Measurements from ENCODE around the gene TMEM269.

TMEM269 gene

DNA sequence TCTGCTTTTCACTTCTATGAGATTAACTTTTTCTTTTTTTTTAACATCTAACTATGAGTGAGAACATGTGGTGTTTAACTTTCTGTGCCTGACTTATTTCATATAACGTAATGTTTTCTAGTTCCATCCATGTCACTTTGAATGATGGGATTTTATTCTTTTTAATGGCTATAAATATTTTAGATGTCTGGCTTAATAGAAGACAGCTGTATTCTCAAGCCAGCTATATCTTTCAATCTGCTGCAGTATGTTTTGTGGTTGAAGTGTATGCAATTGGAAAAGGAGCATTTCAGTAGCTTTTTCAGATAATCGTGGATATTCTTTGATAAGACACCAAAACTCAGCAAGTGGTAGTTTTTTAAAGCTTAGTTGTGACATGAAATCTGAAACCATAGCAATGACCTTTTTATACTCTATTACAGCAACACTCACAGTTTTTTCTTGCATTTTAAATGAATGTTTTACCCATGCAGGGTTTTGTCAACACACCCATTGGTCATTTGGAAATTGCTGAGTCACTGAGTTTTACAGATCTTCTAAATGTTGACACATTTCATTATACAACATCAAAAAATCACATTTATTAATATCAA is 38.1 kb downstream of the TMEM269 start:
- DNase-seq (ENCODE audit: low spot score) = no peak

DNA sequence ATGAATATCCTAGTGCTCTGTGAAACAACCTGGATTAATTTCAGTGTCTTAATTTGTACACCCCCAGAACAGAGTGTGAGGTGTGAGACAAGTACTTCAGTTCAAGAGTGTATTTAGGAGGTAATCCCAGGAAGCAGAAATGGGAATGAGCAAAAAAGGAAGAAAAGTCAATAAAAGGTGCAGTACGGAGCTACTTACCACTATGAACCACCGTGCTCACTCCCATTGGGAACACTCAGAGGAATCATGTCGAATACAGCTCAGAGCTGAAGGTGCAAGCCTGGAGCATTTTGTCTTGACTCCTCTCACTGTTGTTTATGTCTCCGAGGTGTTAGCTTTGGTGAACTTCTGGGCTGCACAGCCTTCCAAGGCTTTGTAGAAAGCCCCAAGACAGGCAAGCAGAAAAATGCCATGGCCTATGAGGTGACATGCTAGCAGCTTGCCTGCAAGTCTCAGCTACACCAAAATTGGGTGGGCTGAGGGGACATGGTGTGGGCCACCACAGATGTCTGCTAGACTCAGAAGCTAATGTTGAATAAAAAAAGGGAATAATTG is 39.8 kb downstream of the TMEM269 start:
- DNase-seq (ENCODE audit: low spot score) = no peak

DNA sequence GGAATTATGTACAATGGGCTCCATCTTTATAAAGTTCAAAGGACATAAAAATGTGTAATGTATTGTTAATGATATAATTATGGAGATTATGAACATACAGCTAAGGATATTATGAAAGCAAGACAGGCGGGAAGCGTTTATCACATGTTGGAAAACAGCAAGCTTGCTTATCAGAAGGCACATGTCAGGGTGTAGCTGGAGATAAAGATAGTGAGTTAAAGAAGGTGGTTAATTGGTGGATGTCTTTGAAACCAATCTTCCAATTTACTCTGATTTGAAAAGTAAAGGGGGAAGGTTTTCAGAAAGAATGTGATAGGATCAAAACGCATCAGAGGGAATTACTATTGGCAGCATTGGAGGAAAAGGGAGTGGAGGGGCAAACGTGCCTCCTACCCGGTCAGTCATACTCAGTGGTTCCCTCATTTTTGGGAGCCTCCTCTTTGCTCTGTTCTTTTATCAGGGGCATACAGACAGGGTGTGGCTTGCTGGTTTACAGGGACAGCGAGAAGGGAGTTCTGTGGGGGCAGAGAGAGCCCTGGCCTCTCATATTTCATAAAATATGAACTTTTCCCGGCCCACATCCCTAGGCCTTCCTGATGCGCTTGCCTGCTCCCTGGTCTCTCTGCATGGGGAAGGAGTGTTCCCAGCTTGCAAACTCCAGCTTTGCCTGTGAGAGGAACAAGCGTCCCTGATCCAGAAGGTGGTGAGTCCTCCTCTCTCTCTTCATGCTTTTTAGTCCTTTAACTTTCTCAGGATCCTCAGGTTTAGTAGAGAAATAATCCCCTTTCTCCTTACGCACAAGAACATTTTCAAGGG is 40.5 kb downstream of the TMEM269 start:
- DNase-seq (ENCODE audit: low spot score) = no peak

DNA sequence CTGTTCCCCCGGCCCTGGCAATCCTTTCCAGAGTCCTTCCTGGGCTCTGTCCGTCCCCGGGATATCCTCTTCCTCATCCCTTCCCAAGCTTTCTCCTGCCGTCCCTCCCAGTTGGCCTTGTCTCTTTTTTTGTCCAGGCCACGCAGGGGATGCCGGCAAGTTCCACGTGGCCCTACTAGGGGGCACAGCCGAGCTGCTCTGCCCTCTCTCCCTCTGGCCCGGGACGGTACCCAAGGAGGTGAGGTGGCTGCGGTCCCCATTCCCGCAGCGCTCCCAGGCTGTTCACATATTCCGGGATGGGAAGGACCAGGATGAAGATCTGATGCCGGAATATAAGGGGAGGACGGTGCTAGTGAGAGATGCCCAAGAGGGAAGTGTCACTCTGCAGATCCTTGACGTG is 45.8 kb downstream of the TMEM269 start:
- no peak for DNase-seq (ENCODE audit: low spot score)

DNA sequence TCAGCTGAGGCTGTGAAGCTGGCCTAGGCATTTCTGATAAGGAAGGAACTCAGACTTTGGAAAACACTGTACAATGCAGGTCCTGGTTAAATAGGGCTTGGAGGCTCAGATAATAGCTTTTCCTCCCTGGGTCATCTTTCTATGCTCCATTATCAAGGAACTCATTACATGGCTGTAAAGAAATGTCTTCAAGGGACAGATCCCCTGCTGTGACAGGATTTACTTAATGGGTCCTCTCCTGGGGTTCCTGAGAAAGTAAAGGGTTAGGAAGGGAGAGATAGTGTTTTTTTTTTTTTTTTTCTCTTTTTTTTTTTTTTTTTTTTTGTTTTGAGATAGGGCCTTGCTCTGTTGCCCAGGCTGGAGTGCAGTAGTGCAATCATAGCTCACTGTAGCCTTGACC is 46.5 kb downstream of the TMEM269 start:
- no peak for DNase-seq (ENCODE audit: low spot score)

DNA sequence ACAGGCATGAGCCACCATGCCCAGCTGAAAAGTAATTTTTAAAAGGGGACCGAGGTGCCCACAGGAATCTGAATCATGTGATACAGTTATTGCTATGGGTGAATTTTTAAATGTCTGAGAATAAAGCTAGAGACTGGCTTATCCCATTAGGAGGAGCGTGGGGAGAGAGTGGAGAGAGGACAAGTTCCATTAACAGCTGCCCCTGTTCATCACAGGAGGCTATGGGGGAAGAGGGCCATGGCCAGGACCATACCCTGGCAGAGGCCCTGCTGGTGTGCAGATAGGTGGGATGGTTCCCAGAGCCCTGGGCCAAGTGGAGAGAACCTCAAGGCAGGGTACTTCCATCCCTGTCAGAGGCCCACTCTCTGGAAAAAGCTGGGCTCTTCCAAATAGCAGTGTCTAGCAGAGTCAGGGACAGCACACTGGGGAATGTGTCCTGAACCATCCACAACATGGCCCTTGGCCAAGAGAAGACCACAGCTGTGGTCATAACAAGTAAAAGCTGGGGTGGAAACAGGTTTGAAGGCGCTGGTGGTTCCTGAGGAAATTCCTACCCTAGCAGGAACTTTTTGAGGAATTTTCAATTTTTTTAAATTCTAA is 48.0 kb downstream of the TMEM269 start:
- no peak for DNase-seq (ENCODE audit: low spot score)

DNA sequence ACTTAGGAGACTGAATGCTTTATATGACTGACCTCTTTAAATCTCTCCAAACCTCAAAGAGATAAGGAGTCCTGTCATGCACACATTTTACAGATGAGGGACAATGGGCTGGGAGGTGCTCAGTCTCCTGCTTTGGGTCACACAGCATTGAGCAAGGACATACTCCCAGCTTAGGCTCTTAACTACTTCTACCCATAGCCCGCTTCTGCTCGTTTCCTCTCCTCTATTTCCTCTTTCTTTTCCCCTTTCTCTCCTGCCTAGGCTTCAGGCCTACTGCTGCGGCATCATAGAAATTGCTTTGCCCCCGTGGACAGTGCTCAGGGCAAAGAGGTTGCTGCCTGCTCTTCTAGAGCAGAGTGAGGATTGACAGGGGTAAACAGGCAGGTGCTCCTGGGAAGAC is 49.2 kb downstream of the TMEM269 start:
- DNase-seq (ENCODE audit: low spot score) = no peak

DNA sequence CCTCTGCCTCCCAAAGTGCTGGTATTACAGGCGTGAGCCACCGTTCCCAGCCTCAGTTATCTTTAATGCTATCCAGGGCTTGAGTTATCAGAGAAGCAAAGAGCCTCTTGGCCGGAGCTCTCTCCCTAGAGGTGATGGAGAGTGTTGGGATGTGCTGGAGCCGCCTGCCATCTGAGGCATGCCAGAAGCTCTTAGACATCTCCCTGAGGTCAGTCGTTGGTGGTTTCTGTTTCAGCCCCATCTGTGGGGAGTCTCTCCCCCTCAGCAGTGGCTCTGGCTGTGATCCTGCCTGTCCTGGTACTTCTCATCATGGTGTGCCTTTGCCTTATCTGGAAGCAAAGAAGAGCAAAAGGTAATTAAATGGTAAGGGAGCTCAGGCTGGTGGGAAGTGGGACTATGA is 50.0 kb downstream of the TMEM269 start:
- no peak for DNase-seq (ENCODE audit: low spot score)

DNA sequence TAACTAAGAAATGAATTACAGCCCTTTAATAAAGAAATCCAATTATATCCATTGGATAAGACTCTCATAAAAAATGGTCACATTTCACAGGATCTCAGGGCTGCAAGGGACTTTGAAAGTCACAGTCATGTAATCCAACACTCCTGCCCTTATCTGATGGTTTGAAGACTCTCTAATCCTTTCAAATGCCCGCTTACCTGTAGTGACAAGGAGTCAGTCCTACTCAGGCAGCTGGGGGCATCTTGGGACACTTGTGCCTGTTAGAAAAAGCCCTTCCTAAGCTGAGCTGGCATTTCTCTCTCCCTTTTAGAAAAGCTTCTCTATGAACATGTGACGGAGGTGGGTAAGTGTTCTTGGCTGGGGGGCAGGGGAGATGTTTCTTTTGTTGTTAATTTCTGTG is 50.6 kb downstream of the TMEM269 start:
- no peak for DNase-seq (ENCODE audit: low spot score)

DNA sequence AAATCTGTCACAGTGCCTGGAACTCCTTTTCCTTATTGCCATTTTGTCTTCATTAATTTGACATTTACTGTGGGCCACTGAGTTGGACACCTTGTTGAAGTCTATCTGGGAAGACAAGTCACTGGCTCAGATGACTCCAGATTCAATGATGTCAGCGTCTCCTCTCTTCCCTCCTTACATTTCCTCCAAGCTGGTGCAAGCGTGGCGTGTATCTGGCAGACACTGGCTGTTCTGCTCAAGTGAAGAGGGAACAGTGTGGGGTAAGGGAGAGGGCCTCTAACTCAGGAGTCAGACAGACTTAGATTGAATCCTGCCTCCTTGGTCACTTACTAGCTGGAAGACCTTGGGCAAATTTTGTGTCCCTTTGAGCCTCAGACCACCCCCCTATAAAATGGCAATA is 52.9 kb downstream of the TMEM269 start:
- no peak for DNase-seq (ENCODE audit: low spot score)

DNA sequence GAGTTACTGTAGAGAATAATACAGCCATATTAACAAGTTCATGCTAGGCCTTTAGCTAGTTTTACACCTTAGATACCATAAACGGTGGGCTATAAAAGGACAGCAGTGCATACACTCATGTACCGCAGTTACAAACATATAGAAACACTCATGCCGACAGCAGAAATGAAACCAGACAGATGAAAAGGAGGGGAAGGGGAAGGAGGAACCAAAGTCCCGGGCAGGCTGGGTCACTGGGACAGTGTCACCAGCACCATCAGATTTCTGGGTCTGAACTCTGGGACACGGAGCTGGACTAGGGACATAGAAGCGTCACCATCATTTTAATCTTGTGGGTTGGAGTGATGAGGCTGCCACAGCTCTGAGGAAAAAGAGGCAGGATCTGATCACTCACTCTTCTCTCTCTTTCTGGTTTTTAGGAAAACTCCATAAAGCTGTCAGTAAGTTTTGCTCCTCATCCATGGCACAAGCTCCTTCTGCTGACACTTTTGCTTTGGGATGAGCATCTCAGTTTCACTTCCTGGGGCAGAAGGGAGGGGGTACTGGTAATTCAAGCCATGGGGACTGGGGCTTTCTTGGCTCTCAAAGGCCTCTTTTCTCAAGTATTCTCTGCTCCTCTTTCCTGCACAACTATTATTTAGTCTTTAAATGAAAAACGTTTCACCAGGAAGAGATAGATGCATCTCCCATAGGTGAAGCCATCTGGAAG is 53.8 kb downstream of the TMEM269 start:
- DNase-seq (ENCODE audit: low spot score) = no peak

DNA sequence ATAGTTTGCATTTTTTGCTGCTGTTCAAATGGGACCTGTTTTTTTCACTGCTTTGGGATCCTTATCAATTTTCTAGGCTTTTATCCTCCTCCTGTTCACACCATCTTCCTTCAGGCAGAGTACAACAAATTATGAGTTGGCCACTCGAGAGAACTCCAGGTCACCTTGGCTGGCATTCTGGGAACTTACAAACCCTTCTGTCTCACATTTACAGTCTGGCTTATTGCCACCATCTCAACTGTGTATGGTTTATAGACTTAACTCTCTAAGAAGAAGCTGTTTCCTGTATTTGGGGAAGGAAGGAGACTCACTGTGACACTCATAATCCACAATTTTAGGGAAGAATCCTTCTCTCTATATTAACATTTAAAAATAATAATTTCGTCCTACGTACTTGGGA is 56.2 kb downstream of the TMEM269 start:
- no peak for DNase-seq (ENCODE audit: low spot score)

DNA sequence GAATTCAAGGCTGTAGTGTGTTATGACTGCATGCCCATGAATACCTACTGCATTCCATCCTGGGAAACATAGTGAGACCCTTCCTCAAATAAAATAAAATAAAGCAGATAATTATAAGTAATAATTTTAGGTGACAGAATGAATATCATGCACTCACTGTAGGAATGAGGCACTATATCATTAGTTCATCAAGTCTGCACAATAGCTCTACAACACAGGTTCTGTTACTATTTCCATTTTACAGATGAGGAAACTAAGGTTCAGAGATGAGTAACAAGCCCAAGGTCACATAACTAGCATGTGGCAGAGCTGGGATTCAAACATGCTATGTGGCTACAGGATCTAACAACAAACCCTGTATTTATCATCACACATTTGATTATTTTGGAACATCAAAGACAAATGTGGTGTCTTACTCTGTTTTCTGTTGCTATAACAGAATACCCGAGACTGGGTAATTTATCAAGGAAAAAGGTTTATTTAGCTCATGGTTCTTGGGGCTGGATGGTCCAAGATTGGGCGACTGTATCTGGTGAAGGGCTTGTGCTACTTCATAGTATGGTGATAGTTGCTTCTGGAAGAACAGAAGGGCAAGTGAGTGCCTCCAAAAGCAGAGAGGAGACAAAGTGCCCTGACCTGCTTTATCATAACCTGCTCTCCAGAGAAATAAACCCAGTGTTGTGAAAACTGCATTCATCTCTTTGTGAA is 56.8 kb downstream of the TMEM269 start:
- no peak for DNase-seq (ENCODE audit: low spot score)

DNA sequence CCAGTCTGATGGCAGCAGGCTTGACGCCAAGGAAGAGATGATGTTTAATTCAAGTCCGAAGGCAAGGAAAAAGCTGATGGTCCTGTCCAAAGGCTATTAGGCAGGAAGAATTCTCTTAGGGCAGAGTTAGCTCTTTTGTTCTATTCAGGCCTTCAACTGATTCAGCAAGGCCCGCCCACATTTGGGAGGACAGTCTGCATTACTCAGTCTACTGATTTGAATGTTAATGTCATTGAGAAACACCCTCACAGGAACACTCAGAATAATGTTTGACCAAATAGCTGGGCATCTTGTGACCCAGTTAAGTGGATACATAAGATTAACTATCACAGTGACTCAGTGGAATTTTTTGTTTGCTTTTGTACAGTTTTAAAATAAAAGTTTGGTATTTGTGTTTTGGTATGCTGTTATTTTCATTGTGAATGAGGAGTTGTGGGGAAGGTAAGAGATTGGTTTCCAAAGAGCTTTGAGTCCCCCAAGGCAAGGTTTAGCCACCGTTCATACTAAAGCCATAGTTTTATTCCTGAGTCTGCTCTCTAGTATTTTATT is 59.9 kb downstream of the TMEM269 start:
- DNase-seq (ENCODE audit: low spot score) = no peak

DNA sequence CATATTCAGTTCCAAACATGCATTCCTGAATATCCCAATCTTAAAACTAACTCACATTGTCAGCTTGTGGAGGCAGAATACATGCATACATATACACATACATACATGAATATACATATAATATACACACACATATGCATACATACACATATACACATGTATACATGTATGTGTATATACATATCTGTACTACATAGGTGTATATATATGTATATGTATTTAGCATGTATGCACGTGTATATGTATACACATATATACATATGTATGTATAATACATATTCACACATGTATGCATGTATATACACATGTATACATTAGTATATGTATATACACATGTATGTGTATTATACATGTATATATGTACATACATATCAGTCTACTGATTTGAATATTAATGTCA is 60.4 kb downstream of the TMEM269 start:
- DNase-seq (ENCODE audit: low spot score) = no peak

DNA sequence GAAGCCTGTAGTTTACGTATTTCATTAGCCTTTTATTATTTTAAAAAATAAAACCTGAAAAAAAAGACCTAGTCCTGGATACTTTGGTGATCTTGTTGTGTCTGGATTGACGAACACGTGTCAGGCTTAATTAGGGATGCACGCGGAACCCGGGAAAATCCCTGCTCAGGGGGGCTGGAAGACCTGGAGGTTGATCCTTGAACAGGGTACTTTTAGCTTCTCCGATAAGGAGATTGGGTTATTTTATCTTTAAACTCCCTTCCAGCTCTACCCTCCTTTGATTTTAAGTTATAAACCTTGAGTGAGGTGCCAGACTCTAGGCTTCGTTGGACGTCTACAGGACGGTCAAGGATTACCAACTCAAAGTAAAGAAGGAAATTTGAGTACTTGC is 61.1 kb downstream of the TMEM269 start:
- DNase-seq (ENCODE audit: low spot score) = no peak

DNA sequence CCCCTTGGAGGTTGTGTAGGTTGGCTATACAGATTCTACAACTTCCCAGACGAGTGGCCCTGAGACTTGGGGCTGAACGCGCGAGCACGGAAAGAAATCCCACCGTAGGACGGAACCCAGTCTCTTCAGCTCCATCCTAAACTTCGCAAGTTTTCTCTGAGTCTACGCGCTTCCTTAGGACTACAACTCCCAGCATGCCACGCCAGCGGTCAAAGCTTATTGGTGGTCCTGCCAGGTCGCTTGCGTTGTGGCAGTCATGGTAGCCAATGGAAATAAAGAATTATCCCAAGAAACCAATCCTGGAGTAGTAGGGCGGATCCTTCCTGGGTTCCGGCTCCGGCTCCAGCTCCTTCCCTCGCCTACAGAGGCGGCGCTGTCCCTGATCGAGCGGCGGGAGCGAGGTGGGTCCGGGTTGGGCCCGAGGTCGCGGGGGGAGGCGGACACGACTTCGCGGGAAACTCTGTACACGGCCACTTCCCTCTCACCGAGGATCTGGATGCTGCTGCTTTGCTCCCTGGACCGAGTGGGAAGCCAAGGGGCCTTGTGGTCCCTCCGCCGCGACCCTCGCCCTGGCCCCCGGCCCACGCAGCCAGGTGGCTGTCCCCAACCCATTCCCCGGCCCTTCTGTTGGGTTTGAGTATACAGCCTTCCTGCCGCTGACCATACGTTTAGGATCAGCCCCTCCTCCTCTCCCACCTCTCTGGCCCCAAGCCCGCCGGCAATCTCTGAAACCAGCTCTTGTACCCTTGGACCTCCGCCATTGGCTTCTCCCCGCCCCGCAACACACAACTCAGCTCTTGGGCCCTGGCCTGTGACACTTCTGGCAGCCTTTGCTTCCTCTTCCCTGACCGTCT is 61.7 kb downstream of the TMEM269 start, which contains the start of gene ZNF691:
ZNF691 (plus strand) TSS at position 357 of the 854 bp plus-strand sequence. CDS start 3,046 bp downstream, outside the sequence.
- DNase-seq (ENCODE audit: low spot score) = peak; percentile 97

DNA sequence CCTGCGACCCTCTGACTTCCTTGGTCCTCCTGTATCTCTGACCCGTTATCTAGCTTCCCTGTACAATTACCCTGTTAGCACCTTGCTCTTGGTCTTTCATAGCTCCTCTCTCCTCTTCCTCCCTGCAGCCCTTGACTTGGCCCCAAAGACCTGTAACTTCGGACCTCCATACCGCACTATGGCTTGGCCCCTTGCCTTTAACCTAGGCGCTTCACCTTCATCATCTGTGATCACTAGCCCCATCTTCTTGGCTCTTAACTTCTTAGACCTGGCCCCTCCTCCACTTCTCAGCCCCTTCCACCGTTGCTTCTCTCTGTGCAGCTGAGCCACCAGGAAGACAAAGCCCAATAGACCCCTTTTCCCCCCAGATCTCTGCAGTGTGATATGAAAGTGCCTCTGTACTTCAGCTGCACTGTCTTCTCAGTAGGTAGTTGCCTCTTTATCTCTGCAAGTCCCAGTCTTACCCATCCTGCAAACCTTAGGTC is 62.4 kb downstream of the TMEM269 start:
- DNase-seq (ENCODE audit: low spot score) = no peak

DNA sequence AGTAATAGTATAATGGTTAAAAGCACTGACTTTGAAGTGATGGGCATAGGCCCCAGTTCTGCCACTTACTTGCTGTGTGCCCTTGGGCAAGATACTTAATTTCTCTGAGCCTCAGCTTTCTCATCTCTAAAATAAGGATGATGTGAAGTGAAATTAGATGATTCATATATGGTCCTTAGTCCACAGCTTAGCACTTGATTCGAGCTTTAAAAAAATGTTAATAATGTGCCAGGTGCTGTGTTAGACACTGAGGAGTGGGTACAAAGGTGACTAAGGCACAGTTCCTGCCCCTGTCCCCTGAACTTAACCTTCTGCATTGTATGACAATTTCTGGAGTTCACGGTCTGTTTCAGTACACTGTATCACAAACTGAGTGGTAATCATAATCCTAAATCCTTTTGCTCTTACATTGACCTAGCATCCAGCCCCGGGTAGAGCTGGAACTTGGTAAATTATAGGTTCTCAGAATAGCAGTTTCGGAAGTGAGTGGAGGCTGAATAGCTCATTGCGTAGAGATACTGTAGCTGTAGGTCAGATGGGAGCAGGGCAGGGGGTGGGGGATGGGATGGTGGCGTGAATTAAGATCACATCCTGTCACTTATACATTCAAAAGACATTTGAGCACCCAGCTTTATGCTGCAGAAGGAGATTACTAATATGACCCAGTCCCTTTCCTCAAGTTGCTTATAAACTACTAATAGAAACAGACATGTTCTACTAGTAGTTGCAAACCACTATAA is 63.1 kb downstream of the TMEM269 start:
- no peak for DNase-seq (ENCODE audit: low spot score)
